SK-N-MC (cell line): Measurements from ENCODE around the gene DNASE2B.

Experiments
- DNase-seq: peaks from one replicate; pipeline ENCODE4 v3.0.0-alpha.2; 2011; ENCODE audit warnings: low read depth, low spot score
- H3K27ac ChIP-seq: fragments of 200-600 bp; sonication (generic); 2 replicates; pipeline ENCODE4 v1.5.1; 2016; ENCODE audit warnings: mixed run types
- H3K36me3 ChIP-seq: fragments of 200-600 bp; sonication (generic); 2 replicates; pipeline ENCODE4 v1.6.1; 2017; ENCODE audit warnings: antibody characterized with exemption, low read length, mixed read lengths; ENCODE audit not compliant: insufficient read depth
- H3K4me3 ChIP-seq: fragments of 200-600 bp; sonication (generic); 2 replicates; pipeline ENCODE4 v1.5.1; 2016
- H3K9ac ChIP-seq: fragments of 200-600 bp; sonication (generic); 2 replicates; pipeline ENCODE4 v1.8.0; 2017; ENCODE audit warnings: mixed run types, mixed read lengths; ENCODE audit not compliant: insufficient read length
- H3K9me3 ChIP-seq: fragments of 200-600 bp; sonication (generic); 2 replicates; pipeline ENCODE4 v1.6.1; 2017; ENCODE audit warnings: low read depth, mild to moderate bottlenecking, antibody characterized with exemption, low read length, moderate library complexity, mixed read lengths
- EZH2 ChIP-seq: fragments of 200-600 bp; sonication (generic); IDR thresholded peaks from one replicate; pipeline ENCODE4 v1.6.1; 2017; ENCODE audit warnings: antibody characterized with exemption
- FOXP2 ChIP-seq: optimal IDR thresholded peaks from 2 replicates; pipeline ENCODE3; 2011; ENCODE audit warnings: mild to moderate bottlenecking, moderate library complexity; ENCODE audit not compliant: insufficient read depth; ENCODE audit errors: extremely low read length, control extremely low read depth
- POLR2AphosphoS5 ChIP-seq: IDR thresholded peaks from 2 replicates; pipeline ENCODE4 v1.6.1; 2012; ENCODE audit warnings: mild to moderate bottlenecking, low read depth, low read length, borderline replicate concordance

The DNASE2B gene

GRCh38 chr1:84379917-84380180 is 18.4 kb upstream of the DNASE2B start:
- TF ChIP-seq EZH2 (no peak), FOXP2 (no peak), POLR2AphosphoS5 (no peak)
- no peaks in the 10 kb centered on the region for H3K9me3 ChIP-seq
- H3K27ac ChIP-seq: no peak overlapping the region
- no peak overlapping the region for H3K9ac ChIP-seq
- H3K36me3 ChIP-seq: no peaks in the 10 kb centered on the region
- no peak overlapping the region for H3K4me3 ChIP-seq
- no peak for DNase-seq

DNA sequence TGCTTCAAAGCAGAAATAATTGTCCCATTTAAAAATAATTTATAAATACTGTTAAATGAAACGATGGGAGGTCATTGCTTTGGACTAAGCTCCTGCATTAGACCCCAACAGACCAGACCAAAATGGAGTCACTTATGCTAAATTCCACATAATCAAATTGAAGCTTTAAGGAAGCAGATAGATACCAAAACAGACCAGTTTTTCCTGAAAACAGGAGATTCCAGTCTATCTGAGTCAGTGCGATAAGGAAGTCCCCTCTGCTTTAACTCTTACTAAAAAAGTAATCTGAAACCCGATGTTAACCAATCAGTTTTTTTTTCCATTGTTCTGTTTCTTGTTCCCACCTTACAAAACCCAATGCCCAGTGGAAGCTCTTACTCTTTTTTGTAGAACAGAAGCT is 16.2 kb upstream of the DNASE2B start:
- Histone ChIP-seq H3K9me3 (no peaks in the 10 kb centered on the region), H3K4me3 (no peak overlapping the region), H3K9ac (no peak overlapping the region), H3K27ac (no peak overlapping the region), H3K36me3 (no peaks in the 10 kb centered on the region)
- no peak for DNase-seq
- TF ChIP-seq FOXP2 (no peak), POLR2AphosphoS5 (no peak), EZH2 (no peak)

GRCh38 chr1:84385347-84385746 is 12.9 kb upstream of the DNASE2B start:
- TF ChIP-seq POLR2AphosphoS5: no peak
- no peak for TF ChIP-seq FOXP2
- no peak for TF ChIP-seq EZH2
- H3K27ac ChIP-seq: no peak overlapping the region
- DNase-seq: no peak
- no peak overlapping the region for H3K4me3 ChIP-seq
- no peaks in the 10 kb centered on the region for H3K36me3 ChIP-seq
- H3K9ac ChIP-seq: no peak overlapping the region
- no peaks in the 10 kb centered on the region for H3K9me3 ChIP-seq

DNA sequence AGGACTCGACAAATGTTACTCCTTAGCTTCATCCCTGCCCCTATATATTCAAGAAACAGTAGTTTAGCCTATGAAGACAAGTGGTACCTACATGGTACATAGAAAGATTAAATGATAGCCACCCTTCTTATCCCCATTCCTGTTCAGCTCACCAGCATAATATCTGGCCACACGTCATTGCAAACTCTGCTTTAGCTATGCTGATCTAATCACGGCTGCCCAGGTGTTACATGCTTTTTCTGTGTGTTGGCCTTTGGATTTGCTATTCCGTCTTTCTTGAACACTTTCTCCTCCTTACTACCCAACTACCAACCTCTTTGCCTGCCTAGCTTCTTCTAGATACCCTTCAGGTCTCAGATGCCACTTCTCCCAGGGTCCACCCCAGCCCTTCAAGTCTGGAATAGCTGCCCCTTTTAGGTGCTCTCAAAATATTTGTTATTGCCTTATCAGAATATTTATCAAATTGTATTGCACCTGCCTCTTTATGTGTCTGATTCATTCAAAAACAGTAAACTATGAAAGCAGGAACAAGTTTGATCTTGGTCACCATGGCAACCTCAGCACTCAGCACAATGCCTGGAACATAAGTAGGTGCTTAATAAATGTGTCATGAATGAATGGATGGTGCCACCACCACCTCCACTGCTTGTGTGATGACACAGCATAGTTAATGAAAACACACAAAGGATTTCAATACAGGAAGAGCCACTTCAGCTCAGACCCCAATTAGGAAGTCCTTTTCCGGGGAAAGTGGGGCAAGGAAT is 11.4 kb upstream of the DNASE2B start:
- no peaks in the 10 kb centered on the region for H3K9me3 ChIP-seq
- H3K9ac ChIP-seq: no peak overlapping the region
- H3K36me3 ChIP-seq: no peaks in the 10 kb centered on the region
- no peak overlapping the region for H3K27ac ChIP-seq
- DNase-seq: no peak
- H3K4me3 ChIP-seq: no peak overlapping the region
- no peak for TF ChIP-seq POLR2AphosphoS5
- TF ChIP-seq EZH2: no peak
- TF ChIP-seq FOXP2: no peak

- no peak for TF ChIP-seq EZH2
- no peak for TF ChIP-seq FOXP2
- no peak for TF ChIP-seq POLR2AphosphoS5
- H3K4me3 ChIP-seq: no peak overlapping the region
- no peaks in the 10 kb centered on the region for H3K9me3 ChIP-seq
- no peak for DNase-seq
- no peak overlapping the region for H3K27ac ChIP-seq
- H3K36me3 ChIP-seq: no peaks in the 10 kb centered on the region
- no peak overlapping the region for H3K9ac ChIP-seq
These were observed 10.7 kb upstream of the DNASE2B start for GRCh38 chr1:84387480-84388163.

GRCh38 chr1:84390226-84390625 is 8.1 kb upstream of the DNASE2B start:
- Histone ChIP-seq H3K4me3 (no peak overlapping the region), H3K9ac (no peak overlapping the region), H3K9me3 (no peaks in the 10 kb centered on the region), H3K36me3 (no peaks in the 10 kb centered on the region), H3K27ac (no peak overlapping the region)
- TF ChIP-seq EZH2: no peak
- no peak for TF ChIP-seq POLR2AphosphoS5
- TF ChIP-seq FOXP2: no peak
- DNase-seq: no peak

- no peaks in the 10 kb centered on the region for H3K36me3 ChIP-seq
- DNase-seq: no peak
- H3K27ac ChIP-seq: no peak overlapping the region
- H3K4me3 ChIP-seq: no peak overlapping the region
- H3K9me3 ChIP-seq: no peaks in the 10 kb centered on the region
- H3K9ac ChIP-seq: no peak overlapping the region
- TF ChIP-seq POLR2AphosphoS5 (no peak), EZH2 (no peak), FOXP2 (no peak)
These were observed 2.9 kb downstream of the DNASE2B start for GRCh38 chr1:84401156-84401555.

- H3K36me3 ChIP-seq: no peaks in the 10 kb centered on the region
- no peak for DNase-seq
- no peaks in the 10 kb centered on the region for H3K9me3 ChIP-seq
These were observed 3.8 kb downstream of the DNASE2B start for GRCh38 chr1:84402060-84402459.

More at GRCh38 chr1:84402060-84402459, 3.8 kb downstream of the DNASE2B start:
- Histone ChIP-seq H3K27ac (no peak overlapping the region), H3K9ac (no peak overlapping the region), H3K4me3 (no peak overlapping the region)
- TF ChIP-seq FOXP2: no peak
- TF ChIP-seq EZH2: no peak
- TF ChIP-seq POLR2AphosphoS5: no peak
